Endodermal cell (in vitro differentiated cells): ENCODE data around the gene RBM4. TPM values are rescaled to one million over a fixed set of nuclear protein-coding genes. Genes with fewer than 3 reads are reported as not detected.
A peak's percentile ranks its signal among the peaks of the same experiment; 100 is the strongest.
"Not testable (repeated sequence)": the region's sequence is repeated elsewhere in the genome, so short reads cannot be mapped to it uniquely, and the experiment has no call there.

Source experiments
- DNase-seq: peaks from one replicate; pipeline ENCODE4 v3.0.0-alpha.2; 2017
- H3K27ac ChIP-seq: 2 replicates; pipeline ENCODE4 v1.5.1; 2013; ENCODE audit warnings: mild to moderate bottlenecking, low read depth, low read length, moderate library complexity
- H3K27me3 ChIP-seq: 2 replicates; pipeline ENCODE4 v1.6.1; 2013; ENCODE audit warnings: mild to moderate bottlenecking, low read length, moderate library complexity; ENCODE audit not compliant: insufficient read depth, control insufficient read depth, poor library complexity, severe bottlenecking
- H3K36me3 ChIP-seq: 2 replicates; pipeline ENCODE4 v1.7.0; 2013; ENCODE audit warnings: mild to moderate bottlenecking, low read length, moderate library complexity; ENCODE audit not compliant: control insufficient read depth, insufficient read depth
- H3K4me1 ChIP-seq: one replicate; pipeline ENCODE4 v1.7.0; 2013; ENCODE audit warnings: low read length; ENCODE audit not compliant: control insufficient read depth, insufficient read depth
- H3K4me3 ChIP-seq: 2 replicates; pipeline ENCODE4 v1.5.1; 2013; ENCODE audit warnings: mild to moderate bottlenecking, low read length, moderate library complexity
- H3K9ac ChIP-seq: 2 replicates; pipeline ENCODE4 v1.6.1; 2013; ENCODE audit warnings: mild to moderate bottlenecking, low read length, moderate library complexity; ENCODE audit not compliant: poor library complexity, severe bottlenecking; ENCODE audit errors: extremely low read depth
- H3K9me3 ChIP-seq: 2 replicates; pipeline ENCODE4 v1.6.1; 2013; ENCODE audit warnings: mild to moderate bottlenecking, low read length, moderate library complexity; ENCODE audit not compliant: control insufficient read depth
- H3K27ac Mint-ChIP-seq: 2 replicates; pipeline ENCODE4 v1.8.0; 2020; ENCODE audit warnings: mixed read lengths
- H3K27me3 Mint-ChIP-seq: 2 replicates; pipeline ENCODE4 v1.8.0; 2021; ENCODE audit warnings: mild to moderate bottlenecking, mixed read lengths; ENCODE audit not compliant: insufficient read depth
- H3K36me3 Mint-ChIP-seq: 2 replicates; pipeline ENCODE4 v1.8.0; 2020; ENCODE audit warnings: low read depth, mixed read lengths
- H3K4me1 Mint-ChIP-seq: 2 replicates; pipeline ENCODE4 v1.8.0; 2020; ENCODE audit warnings: mixed read lengths
- H3K4me3 Mint-ChIP-seq: 2 replicates; pipeline ENCODE4 v1.8.0; 2020; ENCODE audit warnings: mild to moderate bottlenecking, moderate library complexity, mixed read lengths
- H3K9me3 Mint-ChIP-seq: 2 replicates; pipeline ENCODE4 v1.8.0; 2020; ENCODE audit warnings: mild to moderate bottlenecking, mixed read lengths
- WGBS, 2 experiments: methylation state at CpG; one replicate each; pipeline versions ENCODE4 v1.1.5 to v1.1.7; 2013; ENCODE audit warnings: missing lambda C conversion rate in 2 of 2, mixed read lengths in 1 of 2; ENCODE audit not compliant: insufficient coverage in 1 of 2, insufficient read length in 1 of 2; 5-methylcytosine and 5-hydroxymethylcytosine counted together
- total RNA-seq, 2 donors: library from RNA; stranded (reverse); fragmentation: NEBNext Ultra II Directional in 1 of 2; extraction: Animal tissue kit (Norgen Biotek cat#: 25700) in 1 of 2; gene quantifications; 2 replicates in 1 of 2; 3 replicates in 1 of 2; pipeline ENCODE4 v1.2.1, GENCODE V29; 2021
- TF ChIP-seq, protein P1 (sequence below): fragments of 200-600 bp; sonication (generic); conservative IDR thresholded peaks from 2 replicates; pipeline ENCODE4 v1.5.0; 2021; ENCODE audit warnings: antibody characterized with exemption, mild to moderate bottlenecking

The RBM4 gene
- total RNA-seq, 2 donors from 2014 or later = 151 to 191 TPM

DNA sequence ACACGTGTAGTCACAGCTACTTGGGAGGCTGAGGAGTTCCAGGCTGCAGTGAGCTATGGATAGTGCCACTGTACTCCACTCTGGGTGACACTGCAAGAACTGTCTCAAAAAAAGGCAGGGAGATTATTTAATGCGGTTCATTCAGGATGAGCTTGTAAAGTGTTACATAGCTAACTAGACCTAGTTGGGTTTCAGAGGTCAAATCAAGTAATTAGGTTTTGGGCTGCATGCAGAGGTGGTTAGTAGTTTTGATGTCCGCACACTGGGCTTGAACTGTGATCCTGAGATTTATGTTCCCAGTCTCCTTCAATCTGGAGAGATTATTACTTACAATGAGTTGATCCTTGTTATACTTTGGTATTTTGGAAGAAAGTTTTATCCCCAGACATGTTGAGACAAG is 2.1 kb upstream of the RBM4 start:
- Histone ChIP-seq H3K36me3 (peaks cover 62% of the 10 kb centered on the region), H3K27me3 (no peaks in the 10 kb centered on the region), H3K27ac (no peak overlapping the region), H3K4me1 (no peaks in the 10 kb centered on the region), H3K4me3 (no peak overlapping the region), H3K9me3 (no peaks in the 10 kb centered on the region), H3K9ac (no peak overlapping the region)
- Mint-ChIP-seq H3K36me3 (peaks cover 60% of the 10 kb centered on the region), H3K4me1 (peaks cover 30% of the 10 kb centered on the region), H3K27me3 (no peaks in the 10 kb centered on the region), H3K9me3 (peaks cover 2% of the 10 kb centered on the region), H3K4me3 (no peak overlapping the region), H3K27ac (peak overlapping the region; percentile 74)
- no peak for DNase-seq
- 96 to 100% methylated on average over 3 of the region's 3 CpGs for WGBS, 2 experiments
- TF ChIP-seq, protein P1, sequence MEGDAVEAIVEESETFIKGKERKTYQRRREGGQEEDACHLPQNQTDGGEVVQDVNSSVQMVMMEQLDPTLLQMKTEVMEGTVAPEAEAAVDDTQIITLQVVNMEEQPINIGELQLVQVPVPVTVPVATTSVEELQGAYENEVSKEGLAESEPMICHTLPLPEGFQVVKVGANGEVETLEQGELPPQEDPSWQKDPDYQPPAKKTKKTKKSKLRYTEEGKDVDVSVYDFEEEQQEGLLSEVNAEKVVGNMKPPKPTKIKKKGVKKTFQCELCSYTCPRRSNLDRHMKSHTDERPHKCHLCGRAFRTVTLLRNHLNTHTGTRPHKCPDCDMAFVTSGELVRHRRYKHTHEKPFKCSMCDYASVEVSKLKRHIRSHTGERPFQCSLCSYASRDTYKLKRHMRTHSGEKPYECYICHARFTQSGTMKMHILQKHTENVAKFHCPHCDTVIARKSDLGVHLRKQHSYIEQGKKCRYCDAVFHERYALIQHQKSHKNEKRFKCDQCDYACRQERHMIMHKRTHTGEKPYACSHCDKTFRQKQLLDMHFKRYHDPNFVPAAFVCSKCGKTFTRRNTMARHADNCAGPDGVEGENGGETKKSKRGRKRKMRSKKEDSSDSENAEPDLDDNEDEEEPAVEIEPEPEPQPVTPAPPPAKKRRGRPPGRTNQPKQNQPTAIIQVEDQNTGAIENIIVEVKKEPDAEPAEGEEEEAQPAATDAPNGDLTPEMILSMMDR = no peak

DNA sequence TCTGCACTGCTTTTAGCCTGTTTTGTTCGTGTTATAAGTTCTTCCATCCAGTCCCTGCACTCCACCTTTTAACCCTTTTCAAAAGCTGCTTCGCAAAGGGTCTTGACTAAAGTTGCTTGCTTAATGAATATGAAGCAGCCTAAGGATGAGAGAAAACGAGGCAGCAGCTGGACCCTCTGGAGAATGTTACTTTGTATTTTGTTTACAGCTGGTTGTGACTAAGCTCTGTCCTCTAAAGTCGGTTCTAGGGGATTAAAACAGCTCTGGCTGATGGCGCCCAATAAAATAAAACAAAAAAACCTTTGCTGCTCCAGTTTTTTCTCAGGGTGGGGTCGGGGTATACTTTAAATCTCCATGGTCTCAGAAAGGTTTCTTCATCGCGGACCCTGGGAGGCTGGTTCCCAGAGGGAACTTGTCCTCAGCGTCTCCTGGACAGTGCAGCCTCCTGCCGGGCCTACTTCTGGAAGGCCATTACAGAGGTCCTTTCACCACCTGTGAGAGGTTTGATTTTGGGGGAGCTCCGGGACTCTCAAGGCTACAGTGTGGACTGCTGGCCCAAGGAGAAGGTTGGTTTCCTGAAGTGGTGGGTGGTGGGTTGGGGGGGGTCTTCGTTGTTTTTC is 836 bp upstream of the RBM4 start:
- peaks cover 63% of the 10 kb centered on the region for H3K36me3 ChIP-seq
- Mint-ChIP-seq H3K4me3 (peak overlapping the region; percentile 99), H3K27me3 (no peaks in the 10 kb centered on the region), H3K27ac (peak overlapping the region; percentile 97), H3K36me3 (peaks cover 61% of the 10 kb centered on the region), H3K4me1 (peaks cover 43% of the 10 kb centered on the region), H3K9me3 (peaks cover 2% of the 10 kb centered on the region)
- no peaks in the 10 kb centered on the region for H3K27me3 ChIP-seq
- H3K4me1 ChIP-seq = no peaks in the 10 kb centered on the region
- peak overlapping the region; percentile 55 for H3K9ac ChIP-seq
- no peaks in the 10 kb centered on the region for H3K9me3 ChIP-seq
- WGBS, 2 experiments = 64% methylated on average over 10 to 12 of the region's 12 CpGs
- DNase-seq = peak; percentile 50
- H3K4me3 ChIP-seq = peak overlapping the region; percentile 100
- H3K27ac ChIP-seq = peak overlapping the region; percentile 61
- TF ChIP-seq, protein P1 = no peak

DNA sequence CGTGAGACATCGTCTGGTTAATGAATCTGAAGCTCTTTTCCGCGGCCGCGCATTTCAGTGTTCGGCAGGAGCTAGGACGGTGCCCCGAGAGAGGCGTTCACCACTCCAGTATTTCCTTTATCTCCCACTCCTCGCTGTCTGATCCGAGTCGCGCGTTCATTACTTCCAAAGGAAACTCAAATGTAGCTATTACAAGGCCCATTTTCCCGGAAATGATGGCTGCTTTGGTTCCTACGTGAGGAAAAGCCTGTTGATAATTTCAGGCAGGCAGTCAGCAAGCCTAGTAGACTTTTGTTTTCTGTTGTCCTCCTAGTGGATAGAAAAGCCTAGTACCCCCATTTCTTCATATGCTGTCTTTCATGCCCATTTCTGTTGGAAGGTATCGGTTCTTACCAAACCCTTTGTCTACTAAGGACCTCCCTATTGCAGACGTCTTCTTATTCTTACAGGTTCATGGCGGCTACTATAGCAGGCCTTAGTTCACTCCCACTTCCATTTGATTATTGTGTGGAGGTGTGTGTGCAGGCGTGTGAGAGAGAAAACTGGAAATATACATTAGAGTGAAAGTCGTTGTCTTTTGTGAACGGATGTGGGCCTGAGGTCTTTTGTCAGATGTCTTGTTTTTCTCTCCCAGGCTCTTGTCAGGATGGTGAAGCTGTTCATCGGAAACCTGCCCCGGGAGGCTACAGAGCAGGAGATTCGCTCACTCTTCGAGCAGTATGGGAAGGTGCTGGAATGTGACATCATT is 737 bp downstream of the RBM4 start:
- H3K27ac ChIP-seq = peak overlapping the region; percentile 96
- 6 to 12% methylated on average over 15 to 26 of the region's 27 CpGs for WGBS, 2 experiments
- H3K27me3 Mint-ChIP-seq = no peaks in the 10 kb centered on the region
- peaks cover 69% of the 10 kb centered on the region for H3K36me3 Mint-ChIP-seq
- peaks cover 2% of the 10 kb centered on the region for H3K9me3 Mint-ChIP-seq
- H3K36me3 ChIP-seq = peaks cover 65% of the 10 kb centered on the region
- no peaks in the 10 kb centered on the region for H3K27me3 ChIP-seq
- H3K9ac ChIP-seq = peak overlapping the region; percentile 99
- DNase-seq = no peak
- peak overlapping the region; percentile 100 for H3K4me3 ChIP-seq
- no peaks in the 10 kb centered on the region for H3K9me3 ChIP-seq
- H3K4me1 Mint-ChIP-seq = peaks cover 58% of the 10 kb centered on the region
- peak overlapping the region; percentile 99 for H3K4me3 Mint-ChIP-seq
- TF ChIP-seq, protein P1 = peak; percentile 37
- H3K27ac Mint-ChIP-seq = peak overlapping the region; percentile 100
- H3K4me1 ChIP-seq = peaks cover 4% of the 10 kb centered on the region

DNA sequence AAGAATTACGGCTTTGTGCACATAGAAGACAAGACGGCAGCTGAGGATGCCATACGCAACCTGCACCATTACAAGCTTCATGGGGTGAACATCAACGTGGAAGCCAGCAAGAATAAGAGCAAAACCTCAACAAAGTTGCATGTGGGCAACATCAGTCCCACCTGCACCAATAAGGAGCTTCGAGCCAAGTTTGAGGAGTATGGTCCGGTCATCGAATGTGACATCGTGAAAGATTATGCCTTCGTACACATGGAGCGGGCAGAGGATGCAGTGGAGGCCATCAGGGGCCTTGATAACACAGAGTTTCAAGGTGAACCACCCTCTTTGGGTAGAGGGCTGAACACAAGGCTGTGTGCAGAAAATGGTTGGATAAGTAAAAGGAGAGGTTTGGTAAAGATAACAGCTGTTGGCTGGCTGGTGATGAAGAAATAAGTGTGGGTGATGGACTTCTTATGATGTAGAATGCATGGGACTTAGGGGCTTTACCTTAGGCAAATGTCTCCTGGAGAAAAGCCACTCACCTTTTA is 1.4 kb downstream of the RBM4 start:
- H3K4me1 ChIP-seq, H3K27me3 ChIP-seq, H3K9me3 ChIP-seq, H3K9me3 Mint-ChIP-seq, H3K27me3 Mint-ChIP-seq, H3K27ac ChIP-seq, DNase-seq: not testable (repeated sequence)
- peak overlapping the region; percentile 99 for H3K9ac ChIP-seq
- peak overlapping the region; percentile 99 for H3K4me3 Mint-ChIP-seq
- H3K36me3 ChIP-seq = peaks cover 65% of the 10 kb centered on the region
- H3K36me3 Mint-ChIP-seq = peaks cover 70% of the 10 kb centered on the region
- peaks cover 64% of the 10 kb centered on the region for H3K4me1 Mint-ChIP-seq
- peak overlapping the region; percentile 100 for H3K4me3 ChIP-seq
- H3K27ac Mint-ChIP-seq = peak overlapping the region; percentile 100
- WGBS, 2 experiments = 75 to 85% methylated on average over 3 to 8 of the region's 10 CpGs
